HepG2 (cell line): ENCODE data around the gene ODAPH. TPM values are rescaled to one million over a fixed set of nuclear protein-coding genes. Genes with fewer than 3 reads are reported as not detected.

Experiments
- ATAC-seq: fragments of 200-7000 bp; cut with Tn5 transposase; 3 replicates; pipeline ENCODE4 v1.9.1; 2020; ENCODE audit warnings: mild to moderate bottlenecking, moderate library complexity
- BruUV-seq: library from RNA; stranded (reverse); fragments of 400-500 nt; replicated peaks from 2 replicates; lab custom pipeline; 2021; lab: Mats Ljungman, UMichigan
- CTCF ChIA-PET: fragments of 300-600 bp; formaldehyde crosslinking; extraction: SDS; loops from one replicate; lab custom pipeline; 2021; ENCODE audit warnings: low total read pairs, inconsistent platforms, low intra/inter-chr PET ratio; lab: Yijun Ruan, JAX
- POLR2A ChIA-PET: fragments of 350-600 bp; sonication (Branson Sonifier 250); formaldehyde crosslinking; loops from one replicate; lab custom pipeline; 2020; ENCODE audit warnings: antibody characterized with exemption, inconsistent platforms; lab: Yijun Ruan, JAX
- DNase-seq: peaks from one replicate; pipeline ENCODE4 v3.0.0-alpha.2; 2015; ENCODE audit warnings: low spot score
- FAIRE-seq: peaks from 3 replicates; lab custom pipeline; 2011; peaks lifted over from hg19 to GRCh38; lab: Jason Lieb, UNC
- H2AFZ ChIP-seq: one replicate; pipeline ENCODE4 v1.6.1; 2011; ENCODE audit warnings: low read length, inconsistent platforms
- H3K27ac ChIP-seq: fragments of 300-600 bp; 3 replicates; pipeline ENCODE4 v1.8.0; 2011; ENCODE audit warnings: mixed run types, mild to moderate bottlenecking, mixed read lengths, low read length, inconsistent platforms; ENCODE audit not compliant: insufficient read depth; ENCODE audit errors: extremely low read length
- H3K27me3 ChIP-seq, 2 experiments: fragments of 200-600 bp in 1 of 2; 2 replicates in 1 of 2; 3 replicates in 1 of 2; pipeline versions ENCODE4 v1.6.0 to v1.8.0; 2011; ENCODE audit warnings: low read length in 2 of 2, mild to moderate bottlenecking in 2 of 2, moderate library complexity in 2 of 2, inconsistent platforms in 1 of 2; ENCODE audit not compliant: insufficient read depth in 2 of 2, control insufficient read depth in 1 of 2
- H3K36me3 ChIP-seq, 2 experiments: fragments of 200-600 bp in 1 of 2; replicated peaks in 1 of 2; 2 replicates in 1 of 2; 3 replicates in 1 of 2; pipeline versions ENCODE4 v1.5.1 to v1.8.0; 2011; ENCODE audit warnings: low read length in 2 of 2, inconsistent platforms in 1 of 2; ENCODE audit not compliant: insufficient read depth in 2 of 2, control insufficient read depth in 1 of 2
- H3K4me1 ChIP-seq: 2 replicates; pipeline ENCODE4 v1.5.1; 2012; ENCODE audit warnings: low read length, inconsistent platforms; ENCODE audit not compliant: insufficient read depth
- H3K4me2 ChIP-seq: 2 replicates; pipeline ENCODE4 v1.6.0; 2011; ENCODE audit warnings: low read depth, low read length, inconsistent platforms
- H3K4me3 ChIP-seq, 3 experiments: fragments of 200-600 bp in 1 of 3; sonication (generic), shearing (Covaris generic) in 1 of 3; replicated peaks in 1 of 3; 2 replicates each; pipeline ENCODE4 v1.5.1; 2011 to 2016; ENCODE audit warnings: low read length in 3 of 3, inconsistent platforms in 2 of 3, low read depth in 2 of 3, mild to moderate bottlenecking in 2 of 3, control low read depth in 1 of 3, mixed read lengths in 1 of 3; ENCODE audit not compliant: insufficient read depth in 1 of 3
- H3K79me2 ChIP-seq: one replicate; pipeline ENCODE4 v1.6.1; 2011; ENCODE audit warnings: low read length, inconsistent platforms; ENCODE audit not compliant: insufficient read depth
- H3K9ac ChIP-seq: 2 replicates; pipeline ENCODE4 v1.6.0; 2011; ENCODE audit warnings: mild to moderate bottlenecking, low read depth, low read length, inconsistent platforms; ENCODE audit not compliant: insufficient read depth
- H3K9me3 ChIP-seq: 2 replicates; pipeline ENCODE4 v1.5.1; 2012; ENCODE audit warnings: mild to moderate bottlenecking, low read length
- H4K20me1 ChIP-seq: 2 replicates; pipeline ENCODE4 v1.6.0; 2011; ENCODE audit warnings: inconsistent platforms, mild to moderate bottlenecking, low read length, moderate library complexity; ENCODE audit not compliant: insufficient read depth
- AKAP8 ChIP-seq: sonication (generic); formaldehyde crosslinking; IDR thresholded peaks from 2 replicates; pipeline ENCODE4 v1.5.1; 2020; ENCODE audit warnings: mild to moderate bottlenecking, missing genetic modification reagents
- EP300 ChIP-seq, 3 experiments: sonication (generic) in 1 of 3; formaldehyde crosslinking in 1 of 3; IDR thresholded peaks; 2 replicates each; pipeline versions ENCODE4 v1.5.1 to v1.6.1; 2011 to 2020; ENCODE audit warnings: low read depth in 2 of 3, low read length in 2 of 3, borderline replicate concordance in 1 of 3, improper control_type of control experiment in 1 of 3, mild to moderate bottlenecking in 1 of 3, missing genetic modification reagents in 1 of 3, moderate library complexity in 1 of 3
- HNRNPL ChIP-seq: fragments of 200-400 bp; formaldehyde crosslinking; IDR thresholded peaks from 2 replicates; pipeline ENCODE4 v1.6.1; 2017; ENCODE audit warnings: mild to moderate bottlenecking, low read depth, low read length
- MTF1 ChIP-seq: sonication (generic); formaldehyde crosslinking; IDR thresholded peaks from 2 replicates; pipeline ENCODE4 v1.5.0; 2020; ENCODE audit warnings: missing genetic modification reagents
- NFE2 ChIP-seq: sonication (generic); formaldehyde crosslinking; IDR thresholded peaks from 2 replicates; pipeline ENCODE4 v1.4.0; 2020; ENCODE audit warnings: missing genetic modification reagents
- NFKB2 ChIP-seq: sonication (generic); formaldehyde crosslinking; IDR thresholded peaks from 2 replicates; pipeline ENCODE4 v1.4.0; 2020; ENCODE audit warnings: missing genetic modification reagents, borderline replicate concordance
- NR2F1 ChIP-seq, 2 experiments: fragments of 450-650 bp in 1 of 2; formaldehyde crosslinking in 1 of 2; IDR thresholded peaks; 2 replicates each; pipeline versions ENCODE4 v1.5.0 to v1.6.1; 2016 to 2020; ENCODE audit warnings: mild to moderate bottlenecking in 1 of 2, missing compliant biosample characterization in 1 of 2, missing genetic modification reagents in 1 of 2, moderate library complexity in 1 of 2
- NR2F6 ChIP-seq, 2 experiments: IDR thresholded peaks; 2 replicates each; pipeline ENCODE4 v1.6.1; 2016; ENCODE audit warnings: antibody characterized with exemption in 1 of 2, mild to moderate bottlenecking in 1 of 2
- POLR2G ChIP-seq: fragments of 200-400 bp; formaldehyde crosslinking; IDR thresholded peaks from 2 replicates; pipeline ENCODE4 v1.6.1; 2018; ENCODE audit warnings: mild to moderate bottlenecking, low read depth, low read length, moderate library complexity
- U2AF1 ChIP-seq: fragments of 200-400 bp; formaldehyde crosslinking; optimal IDR thresholded peaks from 2 replicates; pipeline ENCODE3; 2017; ENCODE audit warnings: mild to moderate bottlenecking, low read depth, low read length
- ZBTB3 ChIP-seq: sonication (generic); formaldehyde crosslinking; IDR thresholded peaks from 2 replicates; pipeline ENCODE4 v1.4.0; 2020; ENCODE audit warnings: low read depth, mild to moderate bottlenecking, moderate library complexity, missing genetic modification reagents, borderline replicate concordance
- ZNF225 ChIP-seq: sonication (generic); formaldehyde crosslinking; IDR thresholded peaks from 2 replicates; pipeline ENCODE4 v1.4.0; 2020; ENCODE audit warnings: mild to moderate bottlenecking, missing genetic modification reagents
- ZNF674 ChIP-seq: sonication (generic); formaldehyde crosslinking; IDR thresholded peaks from 2 replicates; pipeline ENCODE4 v1.5.0; 2020; ENCODE audit warnings: low read depth, mild to moderate bottlenecking, missing genetic modification reagents
- WGBS: methylation state at CpG from one replicate; pipeline ENCODE4 v1.1.6; 2017; ENCODE audit warnings: low lambda C conversion rate; 5-methylcytosine and 5-hydroxymethylcytosine counted together
- in situ Hi-C: cut with HindIII; loops from 2 replicates; pipeline ENCODE4 v1.10.0; 2017; ENCODE audit warnings: low pct_unique_long_range_greater_than_20kb; ENCODE audit not compliant: extremely low pct_ligation_motif_present
- intact Hi-C: fragments of 100-400 bp; cut with micrococcal nuclease; formaldehyde crosslinking; loops from one replicate; pipeline ENCODE4 v1.10.0; 2022; ENCODE audit not compliant: unreplicated experiment
- polyA plus RNA-seq, 8 experiments: library from polyadenylated mRNA; depleted of rRNA in 3 of 8; stranded (reverse) in 7 of 8; unstranded in 1 of 8; fragments of >200 nt; fragmentation: Illumina TruSeq in 4 of 8; extraction: Trizol in 4 of 8; gene quantifications; 2 replicates each; pipeline versions ENCODE4 v1.2.1 to v1.2.3, GENCODE V29; 2011 to 2016; ENCODE audit warnings: low read depth in 4 of 8, missing spikeins in 1 of 8, mixed read lengths in 1 of 8; ENCODE audit not compliant: insufficient read depth in 1 of 8
- total RNA-seq, 5 experiments: library from RNA; depleted of rRNA; stranded (reverse); fragments of >200 nt; fragmentation: Illumina TruSeq; extraction: Trizol; gene quantifications; 2 replicates each; pipeline ENCODE4 v1.2.3, GENCODE V29; 2016; ENCODE audit warnings: low read depth in 1 of 5
- TF ChIP-seq, protein P1 (sequence below): sonication (generic); formaldehyde crosslinking; IDR thresholded peaks from 2 replicates; pipeline ENCODE4 v1.4.0; 2020; ENCODE audit warnings: missing genetic modification reagents
- TF ChIP-seq, protein P2 (sequence below): sonication (generic); formaldehyde crosslinking; IDR thresholded peaks from 2 replicates; pipeline ENCODE4 v1.4.0; 2020; ENCODE audit warnings: missing genetic modification reagents
- TF ChIP-seq, protein P3 (sequence below): sonication (generic); formaldehyde crosslinking; IDR thresholded peaks from 2 replicates; pipeline ENCODE4 v1.9.0; 2021; ENCODE audit warnings: missing genetic modification reagents, borderline replicate concordance

Gene ODAPH
- total and polyA plus RNA-seq, 2 of the 13 experiments (the other 11 are each of a cell fraction or from before 2014, with no cell fraction given) = 0.50 TPM; not detected in 1

DNA sequence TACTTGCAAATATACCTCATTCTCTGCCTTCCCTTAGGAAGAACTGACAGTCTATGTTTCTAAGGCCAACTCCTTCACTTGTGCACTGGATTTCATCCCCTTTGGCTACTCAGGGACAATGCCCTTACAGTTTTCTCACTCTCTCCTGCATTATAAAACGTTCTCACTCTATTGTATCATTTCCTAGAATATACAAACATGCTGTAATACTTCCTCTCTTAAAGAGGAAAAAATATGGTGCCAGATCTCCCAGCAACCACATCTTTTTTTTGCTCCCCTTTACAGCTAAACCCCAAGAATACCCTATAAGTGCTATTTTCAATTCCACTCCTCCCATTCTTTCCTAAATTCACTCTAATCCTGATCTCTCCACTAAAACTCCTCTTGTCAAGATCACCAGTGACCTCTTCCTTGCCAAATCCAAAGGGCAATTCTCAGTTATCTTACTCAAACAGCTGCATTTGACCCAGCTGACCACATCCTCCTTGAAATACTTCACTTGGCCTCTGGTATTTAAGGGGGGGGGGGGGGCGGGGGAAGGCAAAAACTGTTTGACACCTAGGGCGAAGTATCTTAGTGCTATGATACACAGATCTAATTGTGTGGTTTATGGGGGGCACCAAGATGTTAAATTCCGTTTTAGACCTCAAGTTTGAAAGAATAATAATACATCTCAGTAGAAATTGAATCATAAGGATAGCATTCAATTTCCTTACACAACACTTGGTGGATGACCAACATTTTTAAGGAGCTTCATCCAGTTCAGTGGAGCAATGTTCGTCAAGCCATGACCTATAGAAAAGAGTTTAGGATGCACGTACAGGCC is 43.3 kb upstream of the ODAPH start (continued):
- no peak for TF ChIP-seq NR2F1 (CRISPR knock-in tag; IDR thresholded peaks at IDR 0.05)
- TF ChIP-seq HNRNPL = no peak
- TF ChIP-seq NR2F6 (IDR thresholded peaks at IDR 0.05) = peak; percentile 48
- TF ChIP-seq NR2F6 (CRISPR knock-in tag; IDR thresholded peaks at IDR 0.05) = 0 out of 2 replicates have a peak, but pooled peaks have one; percentile 14
- no peak for TF ChIP-seq NFKB2
- peak in 1 of 2 experiments; percentile 15; a peak in 1 of 4 replicates for TF ChIP-seq EP300 (IDR thresholded peaks at IDR 0.05; ENCODE audit: low read depth in 2 of 2, low read length in 2 of 2)
- no peak for TF ChIP-seq EP300 (CRISPR knock-in tag; IDR thresholded peaks at IDR 0.05; ENCODE audit: borderline replicate concordance)

DNA sequence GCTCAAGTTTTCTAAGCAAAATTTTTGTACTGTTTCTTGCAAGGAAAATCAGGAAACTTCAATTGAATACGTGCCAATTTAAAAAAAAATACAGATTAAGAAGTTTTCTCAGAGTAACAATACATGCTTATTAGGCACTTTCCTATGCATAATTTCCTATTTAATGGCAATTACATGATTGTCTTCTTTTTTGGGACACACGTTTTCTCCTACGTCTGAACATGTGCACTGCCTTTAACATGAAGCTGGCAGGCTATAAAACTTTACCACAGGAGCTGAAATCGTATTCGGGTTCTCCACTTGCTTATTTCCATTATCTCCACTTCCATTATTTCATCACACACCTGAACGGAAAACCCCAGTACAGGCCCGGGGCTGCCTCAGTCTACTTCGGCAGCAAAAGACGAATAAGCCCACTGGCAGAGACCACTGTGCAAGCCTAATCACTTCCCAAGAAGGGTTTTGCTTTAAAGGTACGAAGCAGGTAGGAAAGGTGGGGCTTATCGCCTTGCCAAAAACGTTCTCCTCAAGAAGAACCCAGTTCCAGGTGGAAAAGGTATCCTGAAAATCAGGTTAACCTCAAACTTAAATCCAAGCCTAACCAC is 42.2 kb upstream of the ODAPH start:
- peak overlapping the region; percentile 88 for H3K9ac ChIP-seq
- TSS peak; percentile 62 for BruUV-seq
- no peaks in the 10 kb centered on the region for H4K20me1 ChIP-seq
- H3K4me2 ChIP-seq = peak overlapping the region; percentile 85
- peak overlapping the region; percentile 77 for H3K27ac ChIP-seq
- FAIRE-seq (no peak), ATAC-seq (no peak), DNase-seq (no peak)
- CTCF ChIA-PET = no interaction called here
- POLR2A ChIA-PET = interaction anchor here (1.1 to 2.8 kb wide), 7 partner anchors 8 to 211 kb away, joined by 3 to 19 read pairs (median 4); partner anchors contain the start of gene USO1
- no peaks in the 10 kb centered on the region for H3K9me3 ChIP-seq
- H3K4me3 ChIP-seq = peak overlapping the region; percentile 81 to 98 (median 89)
- H3K27me3 ChIP-seq = no peaks in the 10 kb centered on the region; a peak in 1 of 5 replicates
- 1% methylated on average over 12 of the region's 12 CpGs for WGBS
- H3K79me2 ChIP-seq = peaks cover 59% of the 10 kb centered on the region
- peaks cover 52% of the 10 kb centered on the region for H3K4me1 ChIP-seq
- intact Hi-C loops = no loop called here
- in situ Hi-C loops = no loop called here
- H2AFZ ChIP-seq = peak overlapping the region; percentile 48
- H3K36me3 ChIP-seq = peaks cover 2 to 11% of the 10 kb centered on the region in 2 experiments; a peak in 4 of 5 replicates
- TF ChIP-seq, protein P1, sequence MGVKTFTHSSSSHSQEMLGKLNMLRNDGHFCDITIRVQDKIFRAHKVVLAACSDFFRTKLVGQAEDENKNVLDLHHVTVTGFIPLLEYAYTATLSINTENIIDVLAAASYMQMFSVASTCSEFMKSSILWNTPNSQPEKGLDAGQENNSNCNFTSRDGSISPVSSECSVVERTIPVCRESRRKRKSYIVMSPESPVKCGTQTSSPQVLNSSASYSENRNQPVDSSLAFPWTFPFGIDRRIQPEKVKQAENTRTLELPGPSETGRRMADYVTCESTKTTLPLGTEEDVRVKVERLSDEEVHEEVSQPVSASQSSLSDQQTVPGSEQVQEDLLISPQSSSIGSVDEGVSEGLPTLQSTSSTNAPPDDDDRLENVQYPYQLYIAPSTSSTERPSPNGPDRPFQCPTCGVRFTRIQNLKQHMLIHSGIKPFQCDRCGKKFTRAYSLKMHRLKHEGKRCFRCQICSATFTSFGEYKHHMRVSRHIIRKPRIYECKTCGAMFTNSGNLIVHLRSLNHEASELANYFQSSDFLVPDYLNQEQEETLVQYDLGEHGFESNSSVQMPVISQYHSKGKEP (CRISPR knock-in tag) = no peak
- 0 out of 2 replicates have a peak, but pooled peaks have one; percentile 3 for TF ChIP-seq ZBTB3 (CRISPR knock-in tag)
- TF ChIP-seq POLR2G = no peak
- no peak for TF ChIP-seq ZNF225 (CRISPR knock-in tag)
- TF ChIP-seq AKAP8 (CRISPR knock-in tag) = no peak
- no peak for TF ChIP-seq NFE2
- TF ChIP-seq, protein P2, sequence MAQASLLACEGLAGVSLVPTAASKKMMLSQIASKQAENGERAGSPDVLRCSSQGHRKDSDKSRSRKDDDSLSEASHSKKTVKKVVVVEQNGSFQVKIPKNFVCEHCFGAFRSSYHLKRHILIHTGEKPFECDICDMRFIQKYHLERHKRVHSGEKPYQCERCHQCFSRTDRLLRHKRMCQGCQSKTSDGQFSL (CRISPR knock-in tag) = no peak
- TF ChIP-seq ZNF674 (CRISPR knock-in tag) = no peak
- no peak for TF ChIP-seq MTF1 (CRISPR knock-in tag)
- TF ChIP-seq, protein P3, sequence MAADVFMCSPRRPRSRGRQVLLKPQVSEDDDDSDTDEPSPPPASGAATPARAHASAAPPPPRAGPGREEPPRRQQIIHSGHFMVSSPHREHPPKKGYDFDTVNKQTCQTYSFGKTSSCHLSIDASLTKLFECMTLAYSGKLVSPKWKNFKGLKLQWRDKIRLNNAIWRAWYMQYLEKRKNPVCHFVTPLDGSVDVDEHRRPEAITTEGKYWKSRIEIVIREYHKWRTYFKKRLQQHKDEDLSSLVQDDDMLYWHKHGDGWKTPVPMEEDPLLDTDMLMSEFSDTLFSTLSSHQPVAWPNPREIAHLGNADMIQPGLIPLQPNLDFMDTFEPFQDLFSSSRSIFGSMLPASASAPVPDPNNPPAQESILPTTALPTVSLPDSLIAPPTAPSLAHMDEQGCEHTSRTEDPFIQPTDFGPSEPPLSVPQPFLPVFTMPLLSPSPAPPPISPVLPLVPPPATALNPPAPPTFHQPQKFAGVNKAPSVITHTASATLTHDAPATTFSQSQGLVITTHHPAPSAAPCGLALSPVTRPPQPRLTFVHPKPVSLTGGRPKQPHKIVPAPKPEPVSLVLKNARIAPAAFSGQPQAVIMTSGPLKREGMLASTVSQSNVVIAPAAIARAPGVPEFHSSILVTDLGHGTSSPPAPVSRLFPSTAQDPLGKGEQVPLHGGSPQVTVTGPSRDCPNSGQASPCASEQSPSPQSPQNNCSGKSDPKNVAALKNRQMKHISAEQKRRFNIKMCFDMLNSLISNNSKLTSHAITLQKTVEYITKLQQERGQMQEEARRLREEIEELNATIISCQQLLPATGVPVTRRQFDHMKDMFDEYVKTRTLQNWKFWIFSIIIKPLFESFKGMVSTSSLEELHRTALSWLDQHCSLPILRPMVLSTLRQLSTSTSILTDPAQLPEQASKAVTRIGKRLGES (CRISPR knock-in tag) = 0 out of 2 replicates have a peak, but pooled peaks have one; percentile 12
- TF ChIP-seq U2AF1 = peak; percentile 45
